Ramos (cell line): Measurements from ENCODE around the gene WBP1.
"Not testable (repeated sequence)": the region's sequence is repeated elsewhere in the genome, so short reads cannot be mapped to it uniquely, and the experiment has no call there.

Experiments
- in situ Hi-C: fragments of 300-500 bp; cut with MboI; formaldehyde crosslinking; loops from one replicate; pipeline ENCODE4 v1.14.3; 2022; ENCODE audit warnings: low sequenced_read_pairs; ENCODE audit not compliant: unreplicated experiment

Gene WBP1

DNA sequence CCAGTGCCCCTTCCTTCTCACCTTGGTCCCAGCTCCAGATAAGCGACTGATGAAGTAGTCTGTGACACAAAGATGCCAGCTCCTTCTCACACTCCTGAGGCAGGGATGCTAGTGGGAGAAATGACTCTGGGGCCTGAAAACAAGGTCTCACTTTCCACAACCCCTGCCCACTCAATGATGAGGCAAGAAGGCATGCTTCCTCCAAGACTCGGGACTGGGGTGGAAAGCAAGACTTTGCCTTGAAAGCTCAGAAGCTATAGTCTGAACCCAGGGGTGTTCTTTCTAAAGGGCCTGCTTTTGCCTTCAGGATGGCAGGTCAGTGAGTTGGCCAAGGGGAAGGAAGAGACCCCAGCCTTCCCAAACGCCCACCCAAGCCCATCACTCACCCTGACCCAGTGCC, 23.2 kb downstream of the WBP1 start:
- in situ Hi-C loops = no loop called here

DNA sequence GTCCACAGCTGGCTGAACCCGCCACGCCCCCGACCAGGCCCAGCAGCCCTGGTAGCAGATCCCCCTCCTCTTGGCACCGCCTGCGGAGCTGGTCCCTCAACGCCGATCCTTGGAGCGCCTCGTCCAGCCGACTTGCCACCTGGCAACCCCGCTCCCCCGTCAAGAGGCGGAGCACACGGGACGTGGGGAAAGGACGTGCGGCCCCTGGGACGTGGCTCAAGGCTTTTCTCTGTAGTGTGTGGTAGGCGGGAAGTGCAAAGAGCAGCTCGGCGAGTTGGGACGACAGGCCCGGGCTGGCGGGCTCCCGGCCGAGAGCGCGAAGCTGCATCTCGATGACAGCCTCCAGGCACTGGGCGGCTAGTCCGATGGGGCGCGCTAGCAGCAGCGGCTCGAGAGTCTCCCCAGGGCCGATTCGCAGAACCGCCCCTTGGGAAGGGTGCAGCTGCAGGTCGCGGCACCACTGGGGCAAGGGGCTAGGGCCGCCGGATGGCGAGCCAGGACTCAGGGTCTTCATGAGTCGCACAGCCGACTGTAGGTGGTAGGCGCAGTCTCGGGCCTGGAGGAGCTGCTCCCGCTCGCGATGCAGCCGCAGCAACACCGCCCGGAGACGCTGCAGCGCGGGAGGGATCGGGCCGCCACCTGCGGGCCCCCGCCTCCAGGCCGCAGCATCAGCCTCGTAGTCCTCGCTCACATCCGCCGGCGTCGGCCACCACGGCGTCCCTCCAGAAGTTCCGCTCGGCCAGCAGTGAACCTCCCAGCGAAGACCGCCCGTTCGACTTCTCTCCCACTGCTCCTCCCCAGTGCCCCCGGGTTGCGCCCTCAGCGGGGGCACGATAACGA, 23.9 kb downstream of the WBP1 start:
- in situ Hi-C loops = no loop called here

DNA sequence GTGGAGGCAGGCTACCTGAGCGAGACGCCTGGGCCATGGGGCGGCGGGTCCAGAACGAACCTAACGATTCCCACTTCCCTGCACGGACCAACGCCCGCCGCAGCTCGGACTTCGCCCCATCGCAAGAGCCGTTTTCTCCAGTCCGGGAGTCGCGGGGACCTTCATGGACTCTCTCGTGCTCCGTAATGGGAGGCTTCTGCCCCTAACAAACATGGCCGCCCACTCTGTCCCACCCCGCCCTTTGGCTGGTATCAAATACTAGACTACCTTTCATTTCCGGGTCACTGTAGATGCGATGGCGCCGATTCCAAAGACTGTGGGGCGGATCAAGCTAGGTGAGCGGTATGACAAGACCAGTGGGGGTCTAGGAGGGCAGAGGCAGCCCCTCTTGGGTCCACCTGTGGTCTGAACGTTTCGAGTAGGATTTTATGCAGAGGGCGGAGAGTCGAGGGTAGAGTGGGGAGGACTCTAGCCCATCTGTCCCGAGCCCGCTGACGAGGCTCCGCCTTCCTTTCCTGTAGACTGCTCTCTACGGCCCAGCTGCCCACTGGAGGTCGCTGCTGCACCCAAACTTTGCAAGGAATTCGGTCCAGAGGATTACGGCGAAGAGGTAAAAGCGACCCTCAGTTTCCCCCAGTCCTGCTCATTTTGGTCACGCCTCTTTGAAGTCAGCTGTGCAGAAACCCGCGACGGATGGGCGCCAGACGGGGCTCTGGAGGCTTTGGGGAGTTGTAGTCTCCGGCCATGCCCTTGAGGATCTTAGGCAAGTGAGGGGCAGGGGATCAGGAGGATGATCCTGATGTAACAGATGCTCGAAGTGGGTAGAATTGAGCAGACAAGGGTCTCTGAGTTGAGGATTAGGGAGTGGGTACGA, 24.8 kb downstream of the WBP1 start, which contains the start of the genes CCDC142 and TTC31:
Gene CCDC142, minus strand, starts transcription at position 198 of the 874 bp plus-strand sequence. Its CDS starts 161 bp downstream, at position 37.
Gene TTC31, plus strand, starts transcription at position 281 of the 874 bp plus-strand sequence. Its CDS starts 15 bp downstream, at position 296.
- in situ Hi-C loops = no loop called here

DNA sequence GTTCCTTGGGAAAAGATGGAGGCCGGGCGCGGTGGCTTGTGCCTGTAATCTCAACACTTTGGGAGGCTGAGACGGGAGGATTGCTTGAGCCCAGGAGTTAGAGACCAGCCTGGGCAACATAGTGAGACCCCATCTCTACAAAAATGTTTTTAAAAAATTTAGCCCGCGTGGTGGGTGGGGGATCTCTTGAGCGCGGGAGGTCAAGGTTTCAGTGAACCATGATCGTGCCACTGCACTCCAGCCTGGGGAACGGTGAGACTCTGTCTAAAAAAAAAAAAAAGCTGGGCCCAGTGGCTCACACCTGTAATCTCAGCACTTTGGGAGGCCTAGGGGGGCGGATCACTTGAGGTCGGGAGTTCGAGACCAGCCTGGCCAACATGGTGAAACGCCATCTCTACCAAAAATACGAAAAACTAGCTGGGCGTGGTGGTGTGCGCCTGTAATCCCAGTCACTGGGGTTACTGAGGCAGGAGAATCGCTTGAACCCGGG, 25.5 kb downstream of the WBP1 start:
- in situ Hi-C loops = not testable (repeated sequence)

DNA sequence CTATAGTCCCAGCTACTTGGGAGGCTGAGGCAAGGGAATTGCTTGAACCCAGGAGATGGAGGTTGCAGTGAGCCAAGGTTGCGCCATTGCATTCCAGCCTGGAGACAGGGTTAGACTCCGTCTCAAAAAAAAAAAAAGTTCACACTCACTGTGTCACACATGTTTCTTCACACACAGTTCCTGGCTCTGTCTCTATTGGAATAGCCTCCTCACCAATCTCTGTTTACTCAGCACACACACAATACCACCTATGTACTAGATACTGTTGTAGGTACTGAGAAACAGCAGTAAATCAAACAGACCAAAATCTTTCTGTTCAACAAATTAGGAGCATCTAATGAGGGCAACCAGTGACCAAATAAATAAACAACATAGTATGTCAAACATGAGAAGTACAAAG, 27.9 kb downstream of the WBP1 start:
- in situ Hi-C loops = no loop called here

DNA sequence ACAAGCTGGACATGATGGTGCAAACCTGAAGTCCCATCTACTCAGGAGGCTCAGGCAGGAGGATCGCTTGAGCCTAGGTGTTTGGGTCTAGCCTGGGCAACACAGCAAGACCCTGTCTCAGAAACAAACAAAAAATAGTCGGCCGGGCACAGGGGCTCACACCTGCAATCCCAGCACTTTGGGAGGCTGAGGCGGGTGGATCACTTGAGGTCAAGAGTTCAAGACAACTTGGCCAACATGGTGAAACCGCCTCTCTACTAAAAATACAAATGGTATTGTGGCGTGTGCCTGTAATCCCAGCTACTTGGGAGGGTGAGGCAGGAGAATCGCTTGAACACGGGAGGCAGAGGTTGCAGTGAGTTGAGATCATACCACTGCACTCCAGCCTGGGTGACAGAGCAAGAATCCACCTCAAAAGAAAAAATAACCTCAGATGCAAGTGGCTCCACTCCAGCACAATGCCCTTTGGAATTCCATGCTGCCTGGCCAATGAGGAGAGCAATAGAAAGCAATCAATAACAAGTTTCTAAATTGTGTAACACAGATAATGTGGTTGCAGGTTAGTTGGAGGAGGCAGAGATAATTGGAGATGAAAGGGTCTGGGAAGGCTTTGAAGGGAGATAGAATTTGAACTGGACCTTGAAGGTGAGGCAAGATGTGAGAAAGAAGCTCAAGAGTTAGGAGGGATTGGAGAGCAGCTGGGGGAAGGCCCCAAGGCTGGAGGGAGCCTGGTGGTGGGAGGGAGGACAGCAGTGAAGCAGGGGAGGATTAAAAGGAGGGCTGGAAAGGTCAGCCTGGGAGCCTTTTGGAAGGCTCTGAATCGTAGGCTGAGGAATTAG, 30.6 kb downstream of the WBP1 start:
- in situ Hi-C loops = no loop called here

DNA sequence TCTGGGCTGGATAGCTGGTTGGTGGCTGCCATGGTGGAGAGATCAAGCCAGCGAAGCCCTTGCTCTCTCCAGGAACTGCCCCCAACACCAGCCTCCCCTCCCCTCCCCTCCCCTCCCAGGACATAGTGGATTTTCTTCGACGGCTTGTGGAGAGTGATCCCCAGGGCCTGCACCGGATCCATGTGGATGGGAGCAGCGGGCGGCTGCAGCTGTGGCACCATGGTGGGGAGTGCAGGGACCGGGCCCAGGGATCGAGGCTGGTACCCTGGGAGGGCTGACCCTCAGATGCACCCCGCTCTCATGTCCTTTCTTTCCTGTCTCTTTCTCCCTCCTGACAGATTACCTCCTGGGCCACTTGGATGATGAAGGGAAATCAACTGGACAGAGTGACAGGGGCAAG, 31.7 kb downstream of the WBP1 start:
- in situ Hi-C loops = no loop called here

DNA sequence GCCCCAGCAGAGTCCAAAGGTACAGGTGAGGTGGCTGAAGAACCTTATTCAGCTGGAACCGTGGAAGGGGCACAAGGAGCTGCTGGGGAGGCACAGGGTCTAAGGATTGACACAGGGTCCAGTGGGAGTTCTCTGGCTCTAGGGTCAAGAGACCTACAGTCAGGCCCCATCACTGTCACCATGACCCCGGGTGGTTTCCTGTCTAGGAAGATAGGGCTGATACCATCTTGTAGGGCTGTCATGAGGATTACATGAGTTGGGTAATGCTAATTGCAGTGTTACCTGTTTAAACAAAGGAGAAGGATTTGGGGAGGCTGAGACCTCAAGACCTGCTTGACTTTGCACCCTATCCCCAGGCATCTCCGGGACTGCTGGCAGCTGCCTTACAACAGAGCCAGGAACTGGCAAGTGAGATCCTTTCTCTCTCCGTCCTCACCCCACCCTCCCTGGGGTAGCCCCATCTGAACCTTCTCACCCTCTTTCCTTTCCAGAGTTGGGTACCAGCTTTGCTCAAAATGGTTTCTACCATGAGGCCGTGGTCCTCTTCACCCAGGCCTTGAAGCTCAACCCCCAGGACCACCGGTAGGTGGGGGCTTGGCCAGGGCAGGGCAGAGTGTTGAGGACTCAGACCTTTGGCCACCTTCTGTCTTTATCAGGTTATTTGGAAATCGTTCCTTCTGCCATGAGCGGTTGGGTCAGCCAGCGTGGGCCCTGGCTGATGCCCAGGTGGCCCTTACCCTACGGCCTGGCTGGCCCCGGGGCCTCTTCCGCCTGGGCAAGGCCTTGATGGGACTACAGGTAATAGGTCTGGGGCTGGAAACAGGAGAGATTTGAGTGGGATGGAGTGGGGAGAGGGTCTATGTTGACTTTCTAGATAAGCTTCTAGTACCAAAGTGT, 33.7 kb downstream of the WBP1 start:
- in situ Hi-C loops = no loop called here

DNA sequence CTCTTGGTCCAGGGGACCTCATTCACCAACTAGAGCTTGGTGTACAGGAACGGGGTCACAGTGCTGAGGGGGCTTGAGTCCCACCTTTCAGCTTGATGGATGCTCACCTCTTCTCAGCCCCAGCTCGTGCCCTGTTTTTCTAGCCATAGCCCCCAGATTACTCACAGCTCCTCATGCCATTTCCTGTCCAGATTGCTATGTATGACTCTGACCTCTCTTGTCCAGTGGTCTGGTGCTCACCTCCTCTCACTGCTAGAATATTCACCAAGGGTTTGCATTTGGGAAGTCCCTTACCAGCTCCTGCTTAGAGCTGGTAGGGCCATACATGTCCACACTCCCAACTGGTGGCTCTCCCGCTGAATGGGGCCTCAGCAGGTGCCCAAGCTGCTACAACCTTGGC, 35.3 kb downstream of the WBP1 start:
- in situ Hi-C loops = no loop called here

DNA sequence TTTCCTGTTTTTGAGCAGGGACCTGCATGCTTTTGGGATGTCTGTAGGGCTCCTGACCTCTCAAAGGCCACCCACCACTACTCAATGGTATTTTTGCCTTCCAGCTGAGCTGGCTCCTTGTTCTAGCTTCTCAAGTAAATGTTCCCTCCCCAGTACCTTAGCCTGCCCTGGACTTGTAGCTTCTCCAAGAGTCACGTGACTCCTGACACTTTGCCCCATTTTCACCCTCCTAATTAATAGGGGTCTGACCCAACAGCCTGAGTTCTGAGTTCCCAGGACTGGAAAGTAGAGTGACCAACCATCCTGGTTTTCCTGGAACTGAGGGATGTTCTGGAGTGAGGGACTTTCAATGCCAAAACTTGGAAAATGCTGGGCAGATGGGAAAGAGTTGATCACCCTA, 37.2 kb downstream of the WBP1 start:
- in situ Hi-C loops = no loop called here

DNA sequence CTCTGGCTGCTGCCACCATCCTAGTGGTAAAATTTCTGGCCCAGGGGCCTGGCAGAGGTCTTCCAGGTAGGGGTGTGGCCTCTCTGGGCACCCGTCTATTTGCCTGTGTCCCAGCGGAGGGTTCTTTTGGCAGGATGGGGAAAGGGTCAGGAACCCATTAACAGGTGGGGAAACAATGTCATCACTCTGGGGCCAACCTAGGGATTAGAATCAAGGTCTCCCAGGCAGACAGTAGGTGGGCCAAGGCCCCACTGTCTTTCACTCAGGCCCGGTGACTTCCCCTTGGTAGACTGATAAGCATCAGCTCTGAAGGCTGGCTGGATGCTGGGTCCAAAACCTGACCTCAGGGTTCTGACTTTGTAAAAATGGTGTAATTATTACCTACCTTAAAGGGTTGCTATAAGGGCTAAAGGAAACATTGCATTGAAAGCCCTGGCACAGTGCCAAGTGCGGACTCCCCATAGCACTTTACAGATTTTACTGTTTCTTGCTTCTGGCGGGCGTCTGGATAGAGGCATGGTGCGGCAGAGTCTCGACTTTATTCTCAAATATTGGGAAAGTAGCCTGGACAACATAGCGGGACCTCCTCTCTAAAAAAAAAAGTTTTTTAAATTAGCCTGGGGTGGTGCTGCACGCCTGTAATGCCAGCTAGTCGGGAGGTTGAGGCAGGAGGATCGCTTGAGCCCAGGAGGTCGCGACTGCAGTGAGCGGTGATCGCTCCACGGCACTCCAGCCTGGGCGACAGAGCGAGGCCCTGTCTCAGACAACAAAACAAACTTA, 38.9 kb downstream of the WBP1 start:
- in situ Hi-C loops = no loop called here

DNA sequence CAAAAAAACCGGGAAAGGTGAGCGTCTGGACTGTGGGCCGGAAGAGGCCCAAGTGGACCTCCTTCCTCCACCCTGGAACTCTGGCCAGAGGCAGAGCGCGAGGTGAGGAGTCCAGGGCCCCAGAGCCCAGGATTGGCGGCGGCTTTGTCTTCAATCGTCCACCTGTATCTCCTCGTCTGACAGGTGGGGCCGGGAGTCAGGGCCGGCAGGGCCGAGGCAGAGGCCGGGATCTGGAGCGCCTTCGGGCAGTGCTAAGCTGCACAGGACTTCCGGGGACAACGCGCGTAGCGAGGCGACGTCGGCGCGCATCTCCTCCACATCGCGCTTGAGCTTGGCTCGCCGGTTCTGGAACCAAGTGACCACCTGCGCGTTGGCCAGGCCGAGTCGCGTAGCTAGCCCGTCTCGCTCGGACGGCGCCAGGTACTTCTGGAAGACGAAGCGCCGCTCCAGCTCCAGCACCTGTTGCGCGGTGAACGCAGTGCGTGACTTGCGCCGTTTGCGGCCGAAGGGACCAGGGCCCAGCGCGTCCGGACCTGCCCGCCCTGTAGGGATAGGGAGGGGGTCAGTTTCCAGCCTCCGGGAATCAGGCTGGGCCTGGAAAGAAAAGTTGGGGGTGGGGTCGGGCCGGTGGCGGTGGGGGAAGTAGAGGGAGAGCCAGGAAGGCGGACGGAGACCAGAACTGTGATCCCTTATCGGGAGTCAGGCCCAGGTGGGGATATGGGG, 39.7 kb downstream of the WBP1 start:
- in situ Hi-C loops = no loop called here

DNA sequence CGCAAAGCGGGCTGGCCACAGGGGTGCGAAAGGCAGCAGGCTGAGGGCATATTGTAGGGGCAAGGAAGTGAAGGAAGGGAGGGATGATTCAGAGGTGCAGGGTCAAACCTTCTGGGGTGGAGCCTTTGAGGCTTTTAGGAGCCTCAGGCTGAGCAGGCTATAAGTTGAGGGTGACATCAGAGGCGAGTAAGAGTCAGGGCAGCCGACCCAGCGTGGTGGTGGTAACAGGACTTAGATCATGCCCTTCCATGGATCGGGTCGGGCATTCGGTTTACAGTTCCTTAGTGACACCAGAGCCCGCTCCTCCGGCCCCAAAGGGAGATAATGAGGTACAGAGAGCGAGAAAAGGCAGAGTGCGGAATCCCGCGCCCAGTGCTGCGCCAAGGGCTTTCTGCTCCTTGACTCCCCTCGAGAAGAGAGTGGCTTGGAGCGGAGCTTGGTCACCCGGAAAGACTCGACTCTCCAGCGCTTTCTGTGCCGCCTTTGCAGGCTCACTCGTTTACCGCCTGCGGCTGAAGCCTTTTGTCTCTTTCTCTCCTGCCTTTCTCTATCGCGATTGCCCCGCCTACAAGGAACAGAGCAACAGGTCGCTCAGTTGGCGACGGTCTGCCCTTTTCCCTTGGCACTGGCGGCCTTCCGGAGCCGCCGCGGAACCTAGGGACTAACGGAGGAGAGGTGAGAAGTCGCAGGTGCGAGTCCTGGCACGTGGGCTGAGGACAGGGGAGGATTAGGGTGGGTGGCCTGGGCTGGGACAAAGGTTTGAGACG, 40.4 kb downstream of the WBP1 start:
- in situ Hi-C loops = no loop called here

DNA sequence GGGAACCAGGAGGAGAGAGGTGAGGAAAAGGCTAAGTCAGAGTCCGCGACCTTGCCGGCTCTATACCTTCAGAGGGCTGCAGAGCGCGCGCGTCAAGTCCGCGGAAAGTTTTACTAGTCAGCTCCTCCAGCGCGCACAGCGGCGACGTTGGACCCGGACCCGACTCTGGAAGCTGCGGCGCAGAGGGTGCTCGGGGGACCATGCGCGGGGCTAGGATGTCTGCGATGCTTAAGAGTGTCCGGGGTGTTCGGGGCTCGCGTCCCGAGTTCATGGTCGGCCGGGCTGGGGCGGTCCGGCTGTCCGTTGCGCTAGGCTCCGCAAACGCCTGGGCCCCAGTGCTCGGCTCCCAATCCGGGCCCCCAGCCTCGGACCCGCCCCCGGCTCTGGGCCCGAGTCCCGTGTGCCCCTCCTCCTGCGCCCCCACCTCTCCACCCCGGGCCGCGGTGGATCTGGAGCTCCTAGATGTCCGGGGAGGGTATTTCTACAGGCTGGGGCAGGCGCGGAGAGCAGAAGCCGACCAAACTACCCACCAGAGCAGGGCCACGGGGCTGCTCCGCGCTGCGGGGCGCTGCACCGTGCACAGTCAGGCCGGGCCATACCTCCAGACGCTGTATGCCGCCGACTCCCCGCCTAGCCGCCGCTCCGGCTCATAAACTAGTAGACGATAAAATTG, 41.2 kb downstream of the WBP1 start, which contains the start of gene LBX2:
Gene LBX2, minus strand, starts transcription at position 337 of the 673 bp plus-strand sequence. Its CDS starts 66 bp downstream, at position 271.
- in situ Hi-C loops = no loop called here

DNA sequence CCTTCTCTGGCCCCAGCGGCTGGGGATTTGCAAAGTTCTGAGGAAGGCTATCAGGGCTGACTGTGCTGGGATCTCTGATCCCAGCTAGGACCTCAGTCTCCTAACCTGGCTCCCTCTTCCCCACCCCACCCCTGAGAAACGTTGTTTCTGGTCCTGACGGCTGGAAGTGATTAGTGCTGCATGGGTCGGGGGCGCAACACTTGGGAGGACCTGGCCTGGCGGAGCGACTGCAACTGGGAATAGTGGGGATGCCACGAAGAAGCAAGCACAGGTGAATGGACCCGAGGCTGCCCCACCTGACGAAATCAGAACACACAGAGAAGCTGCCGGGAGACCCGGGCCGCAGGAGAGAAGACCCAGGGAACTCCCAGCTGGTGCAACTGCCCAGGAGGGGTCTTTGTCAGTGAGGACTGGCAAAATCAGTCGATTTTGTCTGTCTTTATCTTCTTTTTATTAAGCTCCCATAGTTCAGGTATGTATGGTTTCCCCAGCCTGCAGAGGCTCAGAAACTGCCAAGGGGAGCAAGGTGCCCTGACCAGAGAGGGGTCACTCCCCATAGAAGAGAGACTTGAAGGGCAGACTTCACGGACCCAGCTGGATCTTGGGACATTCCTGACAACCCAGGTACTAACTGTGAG, 41.8 kb downstream of the WBP1 start:
- in situ Hi-C loops = no loop called here

DNA sequence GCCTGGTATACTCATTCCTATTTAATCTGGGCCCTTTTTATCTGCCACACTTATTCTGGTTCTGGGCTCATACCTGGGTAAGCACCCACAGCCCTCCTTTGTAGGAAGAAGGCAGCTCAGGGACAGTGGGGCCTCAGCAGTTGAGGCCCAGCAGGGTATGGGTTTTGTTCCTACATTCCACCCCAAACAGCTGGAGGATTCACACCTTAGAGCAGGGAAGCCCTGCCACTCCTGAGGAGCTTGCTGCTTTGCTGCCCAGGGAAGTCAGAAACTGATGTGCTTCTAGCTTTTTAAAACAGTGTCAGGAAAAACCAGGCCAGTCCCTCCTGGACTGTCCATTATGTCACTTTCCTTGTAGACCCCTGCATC, 42.3 kb downstream of the WBP1 start:
- in situ Hi-C loops = no loop called here
